IMR-90 (cell line): Measurements from ENCODE around the gene GPRC5B. TPM values are rescaled to one million over a fixed set of nuclear protein-coding genes. Genes with fewer than 3 reads are reported as not detected.

Experiments used
- ATAC-seq: fragments of 200-7000 bp; cut with Tn5 transposase; 2 replicates; pipeline ENCODE4 v1.9.1; 2020; ENCODE audit warnings: low read depth, mild to moderate bottlenecking, moderate library complexity
- BruUV-seq: library from RNA; stranded (reverse); fragments of 400-500 nt; replicated peaks from 2 replicates; lab custom pipeline; 2021; lab: Mats Ljungman, UMichigan
- CTCF ChIA-PET: fragments of 300-600 bp; formaldehyde crosslinking; extraction: SDS; loops from one replicate; lab custom pipeline; 2021; ENCODE audit warnings: antibody characterized with exemption; lab: Yijun Ruan, JAX
- POLR2A ChIA-PET: fragments of 300-600 bp; sonication (Branson Sonifier 250); formaldehyde crosslinking; loops from one replicate; lab custom pipeline; 2022; ENCODE audit warnings: antibody characterized with exemption; ENCODE audit not compliant: unreplicated experiment; lab: Charles Lee
- DNase-seq: peaks from one replicate; pipeline ENCODE4 v3.0.0; 2013
- H2AFZ ChIP-seq: replicated peaks from 2 replicates; pipeline ENCODE3; 2013; ENCODE audit warnings: low read length, mild to moderate bottlenecking; ENCODE audit not compliant: poor library complexity
- H2AK5ac ChIP-seq: 2 replicates; pipeline ENCODE4 v1.6.1; 2013; ENCODE audit warnings: low read depth, low read length, inconsistent platforms
- H2AK9ac ChIP-seq: replicated peaks from 2 replicates; pipeline ENCODE3; 2013; ENCODE audit warnings: mild to moderate bottlenecking, low read depth, low read length, moderate library complexity; ENCODE audit not compliant: poor library complexity
- H2BK120ac ChIP-seq: 2 replicates; pipeline ENCODE4 v1.6.1; 2013; ENCODE audit warnings: low read depth, low read length, inconsistent platforms
- H2BK15ac ChIP-seq: 3 replicates; pipeline ENCODE4 v1.6.1; 2013; ENCODE audit warnings: low read depth, low read length, inconsistent platforms
- H2BK20ac ChIP-seq: 2 replicates; pipeline ENCODE4 v1.6.1; 2013; ENCODE audit warnings: low read depth, mild to moderate bottlenecking, inconsistent platforms, low read length, moderate library complexity
- H2BK5ac ChIP-seq: 2 replicates; pipeline ENCODE4 v1.6.1; 2013; ENCODE audit warnings: mild to moderate bottlenecking, low read depth, low read length, inconsistent platforms; ENCODE audit not compliant: poor library complexity, severe bottlenecking
- H3K14ac ChIP-seq: replicated peaks from 2 replicates; pipeline ENCODE4 v1.6.1; 2013; ENCODE audit warnings: low read depth, low read length, inconsistent platforms
- H3K18ac ChIP-seq: 2 replicates; pipeline ENCODE4 v1.6.1; 2013; ENCODE audit warnings: low read depth, low read length, control low read depth
- H3K23ac ChIP-seq: 2 replicates; pipeline ENCODE4 v1.6.1; 2013; ENCODE audit warnings: low read depth, low read length, inconsistent platforms
- H3K27ac ChIP-seq: 2 replicates; pipeline ENCODE4 v1.5.1; 2013; ENCODE audit warnings: mild to moderate bottlenecking, control low read depth, low read length; ENCODE audit not compliant: insufficient read depth
- H3K27me3 ChIP-seq: 2 replicates; pipeline ENCODE4 v1.6.1; 2013; ENCODE audit warnings: low read length; ENCODE audit not compliant: control insufficient read depth, insufficient read depth
- H3K36me3 ChIP-seq: 2 replicates; pipeline ENCODE4 v1.6.1; 2013; ENCODE audit warnings: low read length, mixed read lengths; ENCODE audit not compliant: control insufficient read depth, insufficient read depth
- H3K4ac ChIP-seq: 2 replicates; pipeline ENCODE4 v1.6.1; 2013; ENCODE audit warnings: low read depth, low read length, inconsistent platforms
- H3K4me1 ChIP-seq: 2 replicates; pipeline ENCODE4 v1.6.1; 2013; ENCODE audit warnings: low read length, mixed read lengths; ENCODE audit not compliant: control insufficient read depth, insufficient read depth
- H3K4me2 ChIP-seq: 2 replicates; pipeline ENCODE4 v1.6.1; 2013; ENCODE audit warnings: low read depth, mild to moderate bottlenecking, control low read depth, low read length, moderate library complexity
- H3K4me3 ChIP-seq: 2 replicates; pipeline ENCODE4 v1.5.1; 2013; ENCODE audit warnings: low read depth, mild to moderate bottlenecking, control low read depth, low read length, moderate library complexity; ENCODE audit not compliant: insufficient read depth
- H3K56ac ChIP-seq: 2 replicates; pipeline ENCODE4 v1.6.1; 2013; ENCODE audit warnings: low read length, inconsistent platforms; ENCODE audit not compliant: insufficient read depth; ENCODE audit errors: extremely low read depth
- H3K79me1 ChIP-seq, 2 experiments: 2 replicates each; pipeline ENCODE4 v1.6.1; 2013; ENCODE audit warnings: low read length in 2 of 2, inconsistent platforms in 1 of 2, low read depth in 1 of 2
- H3K9ac ChIP-seq: 2 replicates; pipeline ENCODE4 v1.6.1; 2013; ENCODE audit warnings: low read depth, low read length, control low read depth
- H3K9me1 ChIP-seq: 2 replicates; pipeline ENCODE4 v1.6.1; 2013; ENCODE audit warnings: low read length, inconsistent platforms; ENCODE audit not compliant: insufficient read depth
- H3K9me3 ChIP-seq: 2 replicates; pipeline ENCODE4 v1.6.1; 2013; ENCODE audit warnings: low read length; ENCODE audit not compliant: control insufficient read depth, insufficient read depth
- H4K20me1 ChIP-seq: 2 replicates; pipeline ENCODE4 v1.6.1; 2013; ENCODE audit warnings: low read length, inconsistent platforms; ENCODE audit not compliant: insufficient read depth
- H4K5ac ChIP-seq: 2 replicates; pipeline ENCODE4 v1.6.1; 2013; ENCODE audit warnings: mild to moderate bottlenecking, low read depth, low read length, control low read depth
- H4K8ac ChIP-seq, 2 experiments: 2 replicates each; pipeline ENCODE4 v1.6.1; 2013; ENCODE audit warnings: low read depth in 2 of 2, low read length in 2 of 2, control low read depth in 1 of 2, inconsistent platforms in 1 of 2
- H4K91ac ChIP-seq: 2 replicates; pipeline ENCODE4 v1.6.1; 2013; ENCODE audit warnings: low read depth, low read length, inconsistent platforms; ENCODE audit not compliant: insufficient read depth
- MAFK ChIP-seq: IDR thresholded peaks from 2 replicates; pipeline ENCODE4 v1.6.1; 2012; ENCODE audit warnings: low read depth, low read length, improper control_type of control experiment
- NFE2L2 ChIP-seq: fragments of 150-350 bp; IDR thresholded peaks from 2 replicates; pipeline ENCODE4 v1.6.1; 2016; ENCODE audit warnings: low read depth, mild to moderate bottlenecking, low read length
- POLR2A ChIP-seq: IDR thresholded peaks from 2 replicates; pipeline ENCODE4 v1.6.1; 2012; ENCODE audit warnings: mild to moderate bottlenecking, low read depth, low read length
- WGBS, 2 experiments: methylation state at CpG; one replicate each; pipeline versions ENCODE4 v1.1.5 to v1.1.7; 2013; ENCODE audit warnings: missing lambda C conversion rate in 2 of 2; ENCODE audit not compliant: insufficient read length in 1 of 2; ENCODE audit errors: extremely low coverage in 2 of 2; 5-methylcytosine and 5-hydroxymethylcytosine counted together
- dilution Hi-C: fragments of 300-500 bp; cut with HindIII; formaldehyde crosslinking; loops from one replicate; pipeline ENCODE4 v1.14.3; 2018; ENCODE audit warnings: low sequenced_read_pairs; ENCODE audit not compliant: unreplicated experiment
- in situ Hi-C: fragments of 300-500 bp; cut with MboI; formaldehyde crosslinking; loops from 3 replicates; pipeline ENCODE4 v1.14.3; 2019; ENCODE audit warnings: low sequenced_read_pairs, inconsistent platforms, mixed read lengths
- intact Hi-C: fragments of 100-400 bp; cut with micrococcal nuclease; formaldehyde crosslinking; loops from 2 replicates; pipeline ENCODE4 v1.10.0; 2022
- polyA plus RNA-seq, 3 experiments: library from polyadenylated mRNA; depleted of rRNA; stranded (reverse); fragments of >200 nt; gene quantifications; 2 replicates each; pipeline ENCODE4 v1.2.3, GENCODE V29; 2012; ENCODE audit warnings: low replicate concordance in 1 of 3
- total RNA-seq: library from RNA; depleted of rRNA; stranded (reverse); fragments of >200 nt; gene quantifications from 2 replicates; pipeline ENCODE4 v1.2.3, GENCODE V29; 2012

The GPRC5B gene
- total and polyA plus RNA-seq, 2 of the 4 experiments (the other 2 are of a cell fraction) = 2.5 to 8.5 TPM

DNA sequence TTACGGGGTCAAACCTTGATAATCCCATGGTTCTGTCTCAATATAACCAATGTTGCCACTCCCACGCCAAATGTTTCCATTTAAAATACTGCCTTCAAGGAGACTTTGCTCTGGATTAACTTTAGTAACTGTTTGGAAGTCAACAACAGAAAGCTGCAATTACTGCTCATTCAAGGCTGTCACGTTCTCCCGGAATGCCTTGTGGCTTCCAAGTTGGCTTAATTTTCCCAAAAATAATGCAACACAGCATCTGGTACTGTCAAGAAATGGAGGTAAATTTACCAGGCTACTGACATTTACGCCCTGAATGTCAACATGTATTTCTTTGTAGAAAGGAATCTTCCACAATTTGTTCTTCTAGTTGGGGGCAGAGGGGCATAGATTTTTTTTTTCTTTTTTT, 38.2 kb downstream of the GPRC5B start:
- intact Hi-C loops (no loop called here), dilution Hi-C loops (no loop called here), in situ Hi-C loops (no loop called here)
- Histone ChIP-seq H2BK120ac (no peak overlapping the region), H4K5ac (no peak overlapping the region), H2BK5ac (no peak overlapping the region), H4K91ac (0 out of 2 replicates have a peak overlapping the region, but pooled peaks have one; percentile 25), H2AFZ (no peak overlapping the region), H2BK20ac (no peak overlapping the region), H3K9me1 (no peaks in the 10 kb centered on the region), H2BK15ac (no peak overlapping the region; the same call in 2 of the 3 replicates), H3K36me3 (no peaks in the 10 kb centered on the region), H3K4me1 (peaks cover 5% of the 10 kb centered on the region), H3K56ac (no peak overlapping the region), H3K27me3 (no peaks in the 10 kb centered on the region), H3K4me2 (no peak overlapping the region), H3K9ac (no peak overlapping the region), H3K14ac (no peak overlapping the region), H3K9me3 (no peaks in the 10 kb centered on the region), H3K27ac (no peak overlapping the region), H2AK5ac (no peak overlapping the region), H3K4me3 (no peak overlapping the region), H3K18ac (no peak overlapping the region), H4K20me1 (no peaks in the 10 kb centered on the region), H3K23ac (no peak overlapping the region), H3K79me1 (no peaks in the 10 kb centered on the region), H2AK9ac (no peak overlapping the region), H3K4ac (no peak overlapping the region), H4K8ac (no peak overlapping the region)
- ChIA-PET POLR2A (no interaction called here), CTCF (interaction anchor here (0.6 to 1.1 kb wide), 2 partner anchors 16 to 111 kb away, joined by 3 read pairs; no protein-coding TSS in a partner anchor)
- ATAC-seq (no peak), DNase-seq (no peak)
- no TSS peak for BruUV-seq
- no CpG with 5 or more reads among the region's 5 CpGs for WGBS, 2 experiments
- TF ChIP-seq POLR2A = no peak
- no peak for TF ChIP-seq NFE2L2
- TF ChIP-seq MAFK = no peak
